Effector CD8-positive, alpha-beta T cell (primary cell): ENCODE measurements around the gene COA5.

ENCODE experiments used
- DNase-seq: peaks from one replicate; lab custom pipeline; 2025; lab: John Stamatoyannopoulos, UW
- total RNA-seq, 4 experiments: gene quantifications; one replicate each; lab custom pipeline; 2026; lab: John Stamatoyannopoulos, UW

The COA5 gene, protein sequence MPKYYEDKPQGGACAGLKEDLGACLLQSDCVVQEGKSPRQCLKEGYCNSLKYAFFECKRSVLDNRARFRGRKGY
- total RNA-seq, result 32.8 to 46.0 (median 35.7) reads per million in 4 experiments

DNA sequence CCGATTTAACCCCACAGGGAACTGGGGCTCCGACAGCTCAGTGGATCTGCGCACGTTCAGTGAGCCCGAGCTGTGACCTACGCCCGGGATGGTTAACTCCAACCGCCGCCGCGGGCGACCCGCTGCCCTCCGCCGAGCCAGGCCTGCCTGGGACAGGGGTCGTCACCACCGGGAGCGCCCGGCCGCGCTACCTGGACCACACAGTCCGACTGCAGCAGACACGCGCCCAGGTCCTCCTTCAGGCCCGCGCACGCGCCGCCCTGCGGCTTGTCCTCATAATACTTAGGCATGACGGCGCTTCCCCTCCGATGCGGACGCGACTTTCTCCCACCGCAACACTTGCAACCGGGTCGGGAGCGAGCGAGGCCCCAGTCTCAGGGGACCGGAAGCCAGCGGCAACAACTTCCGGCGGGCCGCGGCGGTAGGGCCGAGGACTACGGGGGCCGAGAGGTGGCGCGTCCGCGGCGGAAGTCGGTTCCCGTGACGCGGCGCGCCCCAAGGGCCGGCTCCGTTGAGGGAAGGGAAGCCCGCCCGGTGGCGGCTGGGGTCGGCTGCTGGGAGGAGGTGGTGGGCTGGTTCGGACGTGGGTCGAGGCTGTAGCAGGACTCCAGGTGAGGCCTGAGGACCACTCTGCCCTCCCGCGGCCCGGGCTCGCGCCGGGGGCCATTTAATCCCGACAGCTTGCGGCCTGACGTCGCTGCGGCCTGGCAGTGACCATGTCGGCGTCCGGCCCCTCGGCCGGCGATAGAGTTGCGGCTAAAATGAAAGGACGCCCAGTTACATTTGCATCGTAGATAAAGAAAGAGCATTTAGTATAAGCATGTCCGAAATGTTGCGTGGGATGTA lies at the start of gene COA5, which contains the start of gene UNC50:
TSS of gene COA5 (minus strand) at position 397 of the 846 bp plus-strand sequence. CDS start at position 290, 107 bp downstream.
TSS of gene UNC50 (plus strand) at position 474 of the 846 bp plus-strand sequence. CDS start 1,171 bp downstream, outside the sequence.
- peak; percentile 84 for DNase-seq

GRCh38 chr2:98656800-98657199 lies 48.5 kb upstream of the COA5 start:
- peak; percentile 33 for DNase-seq

DNA sequence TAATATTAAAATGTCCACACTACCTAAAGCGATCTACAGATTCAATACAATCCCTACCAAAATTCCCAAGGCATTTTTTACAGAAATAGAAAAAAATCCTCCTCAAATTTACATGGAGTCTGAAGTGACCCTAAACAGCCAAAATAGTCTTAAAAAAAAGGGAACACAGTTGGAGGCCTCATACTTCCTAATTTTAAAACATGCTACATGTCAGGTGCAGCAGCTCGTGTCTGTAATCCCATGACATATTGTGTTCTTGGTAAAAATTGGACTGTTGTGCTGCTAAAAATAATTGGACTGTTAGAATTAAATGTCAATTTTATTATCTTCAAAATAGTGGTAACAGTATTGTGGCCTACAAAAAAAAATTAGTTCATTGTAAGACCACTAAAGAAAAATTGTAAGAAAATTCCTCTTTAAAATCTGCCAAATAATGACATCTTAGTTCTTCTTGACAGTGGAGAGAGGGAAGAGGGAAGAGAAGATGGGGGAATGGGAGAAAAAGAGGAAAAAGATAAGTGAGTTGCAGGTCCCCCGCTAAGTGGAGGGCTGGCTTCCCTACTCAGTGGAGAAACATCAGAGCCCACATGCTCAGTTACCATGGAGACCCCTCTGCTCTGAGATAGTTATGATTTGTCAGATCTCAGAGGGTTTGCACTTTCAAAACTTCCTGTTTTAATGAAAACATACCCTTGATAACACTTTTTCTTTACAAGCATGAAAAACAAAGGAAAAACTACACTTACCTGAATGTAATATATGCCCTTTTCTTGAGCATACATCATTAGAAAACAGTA lies 46.6 kb upstream of the COA5 start:
- DNase-seq, result peak; percentile 23

- DNase-seq, result no peak
Observed at GRCh38 chr2:98650998-98651397, 42.7 kb upstream of the COA5 start.

DNA sequence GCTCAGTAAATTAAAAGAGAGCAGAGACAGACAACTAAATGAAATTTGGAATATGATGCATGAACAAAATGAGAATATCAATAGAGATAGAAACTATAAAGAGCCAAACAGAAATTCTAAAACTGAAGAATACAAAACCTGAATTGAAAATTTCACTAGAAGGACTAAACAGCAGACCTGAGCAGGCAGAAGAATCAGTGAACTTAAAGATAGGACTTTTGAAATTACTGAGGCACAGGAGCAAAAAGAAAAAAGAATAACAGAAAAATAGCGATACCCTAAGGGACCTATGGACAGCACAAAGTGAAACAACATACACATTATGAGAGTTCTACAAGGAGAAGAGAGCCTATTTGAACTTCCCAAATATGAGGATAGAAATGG lies 41.7 kb upstream of the COA5 start:
- no peak for DNase-seq

DNA sequence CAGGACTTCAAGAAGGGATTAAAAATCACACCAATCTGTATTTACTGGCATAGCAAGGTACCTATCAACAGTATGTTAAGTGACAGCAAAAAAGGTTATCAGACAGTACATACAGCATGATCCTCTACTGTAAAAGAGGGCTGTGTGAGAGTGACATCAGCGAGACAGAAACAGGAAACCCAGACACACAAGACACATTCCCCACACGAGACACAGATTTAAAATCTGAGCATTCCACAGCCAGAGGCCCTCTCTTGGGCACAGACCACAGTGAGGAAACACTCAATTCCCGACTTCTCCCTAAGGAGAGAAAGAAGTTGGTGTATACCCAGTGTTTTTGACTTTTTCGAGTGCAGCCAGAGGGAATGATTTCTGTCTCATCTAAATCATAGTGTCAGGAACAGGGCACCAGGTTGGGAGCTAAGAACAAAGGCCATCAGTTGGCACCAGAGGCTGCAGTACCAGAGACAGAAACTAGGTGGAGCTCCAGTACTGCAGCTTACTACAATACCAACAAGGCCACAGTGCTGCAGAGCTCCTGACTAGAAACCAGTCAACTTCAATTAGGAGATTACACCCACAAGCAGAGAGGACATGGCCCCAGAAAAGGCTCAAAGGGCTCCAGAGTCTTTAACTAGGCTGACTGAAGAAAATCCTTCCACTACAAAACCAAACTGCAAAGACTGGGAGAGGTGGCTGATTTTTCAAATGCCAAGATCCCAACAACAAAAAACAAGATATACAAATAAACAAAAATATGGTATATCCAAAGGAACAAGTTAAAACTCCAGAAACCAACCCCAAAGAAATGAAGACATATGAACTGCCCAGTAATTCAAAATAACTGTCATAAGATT lies 41.1 kb upstream of the COA5 start:
- peak; percentile 73 for DNase-seq

DNA sequence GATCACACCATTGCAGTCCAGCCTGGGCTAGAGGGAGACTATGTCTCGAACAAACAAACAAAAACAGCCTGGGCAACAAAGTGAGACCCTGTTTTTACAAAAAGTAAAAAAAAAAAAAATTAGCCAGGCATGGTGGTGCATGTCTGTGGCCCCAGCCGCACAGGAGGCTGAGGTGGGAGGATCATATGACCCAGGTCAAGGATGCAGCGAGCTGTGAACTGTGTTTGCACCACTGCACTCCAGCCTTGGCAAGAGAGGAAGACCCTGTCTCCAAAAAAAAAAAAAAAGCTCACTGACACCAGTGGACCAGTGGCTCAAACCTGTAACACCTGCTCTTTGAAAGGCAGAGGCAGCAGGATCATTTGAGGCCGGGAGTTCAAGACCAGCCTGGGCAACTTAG lies 40.1 kb upstream of the COA5 start:
- DNase-seq, result no peak

DNA sequence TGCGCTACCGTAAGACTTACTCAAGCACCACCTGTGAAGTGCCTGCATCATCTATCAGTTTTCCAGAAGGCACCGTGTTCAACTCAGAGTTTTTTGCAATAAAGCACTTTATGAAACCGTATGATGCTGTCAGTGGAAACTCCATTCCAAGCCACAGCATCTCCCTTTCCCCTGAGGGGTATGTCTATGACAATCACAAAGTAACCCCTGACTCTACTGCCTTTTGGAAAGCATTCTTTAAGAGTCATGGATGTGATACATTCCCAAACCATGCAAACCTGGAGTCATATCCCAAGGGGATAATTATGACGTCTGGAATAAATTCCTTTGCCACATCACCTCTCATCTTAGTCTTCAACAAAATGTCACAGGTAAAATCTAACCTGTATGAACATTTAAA lies 39.3 kb upstream of the COA5 start:
- DNase-seq, result no peak

DNA sequence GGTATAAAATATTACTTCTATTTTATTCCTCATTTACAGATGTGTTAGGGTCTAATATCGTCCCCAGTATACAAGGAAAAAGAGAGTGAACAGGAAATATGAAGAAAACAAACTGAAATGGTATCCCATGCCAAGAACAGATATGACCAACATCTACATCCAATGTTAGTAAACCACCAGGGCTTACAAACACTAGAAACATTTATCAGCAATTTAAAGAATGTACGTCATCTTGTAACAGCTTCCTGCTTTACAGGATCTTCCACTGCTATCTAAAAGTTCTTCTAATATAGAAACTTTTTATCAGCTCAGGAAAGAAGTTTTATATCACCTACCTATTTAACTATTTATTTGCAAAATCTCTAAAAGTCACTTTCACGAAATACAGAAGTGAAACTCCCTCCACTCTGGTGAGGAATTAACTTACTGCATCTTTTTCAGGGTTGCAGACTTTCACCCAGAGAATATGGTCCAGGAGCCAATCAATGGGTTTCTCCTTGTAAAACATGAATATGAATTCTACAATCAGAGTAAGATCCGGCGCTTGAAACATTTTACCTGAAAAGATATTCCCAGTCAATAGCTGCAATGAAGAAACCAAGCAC lies 35.3 kb upstream of the COA5 start:
- DNase-seq, result no peak

DNA sequence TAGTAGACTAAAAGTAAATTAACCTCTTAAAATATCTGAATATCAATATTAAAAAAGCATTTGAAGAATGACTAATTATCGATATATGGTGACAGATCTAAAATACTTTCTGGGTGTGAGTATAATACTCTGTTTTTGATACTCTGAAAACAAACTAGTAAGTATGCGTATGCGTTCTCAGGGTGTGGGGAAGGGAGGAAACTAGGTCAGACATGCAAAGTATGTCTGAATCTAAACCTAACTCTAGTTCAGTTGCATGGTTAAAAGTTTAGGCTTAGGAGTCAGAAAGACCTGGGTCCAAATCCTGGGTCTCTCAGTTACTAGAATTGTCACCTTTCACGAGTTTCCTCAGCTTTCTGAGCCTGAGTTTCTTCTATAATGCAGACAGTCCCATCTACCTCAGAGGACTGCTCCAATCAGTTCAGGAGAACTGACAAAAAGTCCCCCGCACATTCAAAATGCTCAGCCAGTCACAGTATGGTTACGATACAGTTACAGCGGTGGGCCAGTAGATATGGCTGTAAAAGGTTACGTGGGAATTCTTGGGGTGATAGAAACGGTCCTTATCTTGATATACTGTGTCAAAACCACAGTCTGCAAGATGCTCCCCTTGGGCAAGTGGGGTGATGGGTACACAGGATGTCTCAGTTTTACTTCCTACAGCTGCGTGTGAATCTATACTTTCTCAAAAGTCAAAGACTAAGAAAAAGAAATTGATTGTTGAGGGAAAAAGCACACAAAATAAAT lies 29.3 kb upstream of the COA5 start:
- no peak for DNase-seq

DNA sequence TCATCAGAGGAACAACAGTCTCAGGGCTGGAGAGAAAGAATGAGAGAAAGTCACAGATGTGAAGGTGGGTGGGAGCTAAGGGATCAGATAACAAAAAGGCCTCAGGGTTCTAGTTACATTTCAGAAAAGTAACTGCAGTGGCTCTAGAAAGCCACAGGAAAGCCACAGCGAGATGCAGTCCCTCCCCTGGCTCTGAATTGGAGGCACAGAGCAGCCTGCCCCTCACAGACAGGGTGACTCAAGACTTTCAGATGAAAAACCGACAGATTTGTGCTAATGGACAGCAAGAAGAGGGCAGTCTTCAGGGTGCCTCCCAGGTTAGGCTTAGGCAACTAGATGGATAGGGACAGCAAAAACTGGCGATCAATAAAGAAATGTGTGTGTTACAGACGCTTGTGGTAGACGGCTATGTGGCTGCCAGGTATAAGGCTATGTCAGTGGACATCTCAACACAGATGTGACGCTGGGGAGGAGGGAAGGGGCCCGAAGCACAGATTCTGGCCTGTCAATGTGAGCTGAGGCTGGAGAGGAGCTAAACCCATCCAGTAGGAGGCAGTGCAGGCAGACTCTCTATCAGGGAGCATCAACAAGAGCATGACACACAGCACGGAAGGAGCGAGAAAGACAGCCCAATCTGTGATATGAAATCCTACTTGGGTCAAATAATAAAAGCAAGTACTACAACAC lies 26.2 kb upstream of the COA5 start:
- no peak for DNase-seq

- DNase-seq, result no peak
Observed at GRCh38 chr2:98632351-98632750, 24.0 kb upstream of the COA5 start.

DNA sequence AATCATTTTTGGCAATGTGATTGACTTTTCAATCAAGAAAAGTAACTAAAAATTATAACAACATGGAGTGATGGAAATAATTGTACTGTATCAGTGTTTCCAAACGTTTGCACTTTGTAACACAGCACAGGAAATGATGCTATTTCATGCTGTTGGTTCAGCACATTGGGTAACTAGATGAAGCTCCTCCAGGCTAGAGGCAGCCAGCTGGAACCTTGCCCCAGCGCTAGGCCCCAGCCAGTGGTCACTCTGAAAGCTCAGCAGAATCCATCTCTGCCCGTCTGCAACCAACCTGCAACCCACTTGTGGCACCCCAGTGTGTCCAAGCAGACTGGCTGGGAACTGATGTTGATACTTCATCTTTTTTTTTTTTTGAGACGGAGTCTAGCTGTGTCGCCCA lies 15.3 kb upstream of the COA5 start:
- no peak for DNase-seq

DNA sequence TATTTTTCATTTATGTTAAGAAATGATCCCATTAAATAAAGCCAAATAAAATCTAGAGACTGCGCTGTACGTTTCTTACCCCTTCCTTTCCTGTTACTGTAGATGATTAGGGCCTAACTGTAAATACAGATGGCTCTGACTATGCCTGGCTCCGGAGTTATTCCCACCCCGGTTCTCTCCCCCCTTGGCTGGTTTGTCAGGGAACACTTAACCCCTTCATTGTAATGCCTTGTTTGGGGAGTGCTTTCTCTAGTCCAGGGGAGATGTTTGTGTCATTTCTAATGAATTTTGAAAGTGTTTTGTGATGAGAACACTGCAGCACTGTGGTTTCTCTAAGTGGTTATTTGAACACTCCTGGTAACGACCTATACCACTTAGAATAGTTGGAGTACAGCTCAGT lies 8.8 kb upstream of the COA5 start:
- DNase-seq, result no peak

- no peak for DNase-seq
Observed at GRCh38 chr2:98615481-98615880, 7.2 kb upstream of the COA5 start.

- DNase-seq, result no peak
Observed at GRCh38 chr2:98614024-98614739, 5.9 kb upstream of the COA5 start.

DNA sequence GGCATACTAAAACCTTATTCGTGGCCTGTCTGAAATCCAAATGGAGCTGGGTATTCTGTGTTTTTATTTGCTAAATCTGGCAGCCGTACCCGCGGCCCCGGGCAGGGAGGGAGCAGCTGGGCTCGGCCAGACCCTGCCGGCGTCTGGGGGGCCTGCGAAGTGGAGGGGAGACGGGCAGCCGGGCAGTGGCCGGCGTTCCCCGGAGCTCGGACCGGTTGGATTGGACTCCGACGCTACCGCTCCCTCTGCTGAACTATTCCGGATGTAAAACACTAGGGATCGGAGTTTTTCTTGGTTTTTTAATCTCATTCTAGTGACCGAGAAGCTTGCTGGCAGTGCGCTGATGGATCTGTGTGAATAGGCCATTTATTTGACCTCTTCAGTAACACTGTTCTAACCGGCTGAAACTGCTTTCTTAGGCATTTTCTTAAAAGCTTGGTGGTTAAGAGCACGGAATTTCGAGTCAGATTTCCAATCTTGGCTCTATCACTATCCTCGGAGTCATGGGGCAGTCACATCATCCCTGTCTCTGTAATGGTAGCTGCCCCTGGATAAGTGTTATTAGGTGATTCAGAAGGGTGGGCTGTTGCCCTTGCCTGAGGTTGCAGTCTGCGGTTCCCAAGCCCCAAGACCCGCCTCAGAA lies 771 bp upstream of the COA5 start:
- no peak for DNase-seq

DNA sequence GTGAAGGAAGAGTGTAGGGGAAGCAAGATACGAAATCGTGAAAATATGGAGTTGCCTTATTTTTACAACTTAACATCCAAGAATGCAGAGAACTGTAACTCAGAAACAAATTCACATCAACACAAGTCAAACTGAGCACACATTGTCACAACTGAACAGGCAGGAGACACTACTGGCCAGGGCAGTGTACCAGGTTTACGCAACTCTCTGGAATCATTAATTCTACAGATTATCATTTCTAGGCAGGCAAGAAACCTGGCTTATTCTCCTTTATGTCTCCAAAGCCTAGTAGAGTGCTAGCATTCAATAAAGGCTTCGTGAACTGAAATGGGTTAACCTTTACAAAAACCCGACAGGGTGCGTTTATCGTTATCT lies 584 bp downstream of the COA5 start:
- no peak for DNase-seq

- no peak for DNase-seq
Observed at GRCh38 chr2:98607104-98607503, 1.2 kb downstream of the COA5 start.
